NCI-H748 treated with DMSO at 0.1 percent for 48 hours (cell line): ENCODE measurements around the gene RPH3AL.

ENCODE experiments used
- DNase-seq: peaks from one replicate; lab custom pipeline; 2025; lab: John Stamatoyannopoulos, UW

Gene RPH3AL, protein sequence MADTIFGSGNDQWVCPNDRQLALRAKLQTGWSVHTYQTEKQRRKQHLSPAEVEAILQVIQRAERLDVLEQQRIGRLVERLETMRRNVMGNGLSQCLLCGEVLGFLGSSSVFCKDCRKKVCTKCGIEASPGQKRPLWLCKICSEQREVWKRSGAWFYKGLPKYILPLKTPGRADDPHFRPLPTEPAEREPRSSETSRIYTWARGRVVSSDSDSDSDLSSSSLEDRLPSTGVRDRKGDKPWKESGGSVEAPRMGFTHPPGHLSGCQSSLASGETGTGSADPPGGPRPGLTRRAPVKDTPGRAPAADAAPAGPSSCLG

GRCh38 chr17:352421-353212, at the start of gene RPH3AL:
Gene RPH3AL, minus strand, starts transcription at chr17:352807. Its CDS starts 25,264 bp downstream, at chr17:327543.
- DNase-seq: no peak

DNA sequence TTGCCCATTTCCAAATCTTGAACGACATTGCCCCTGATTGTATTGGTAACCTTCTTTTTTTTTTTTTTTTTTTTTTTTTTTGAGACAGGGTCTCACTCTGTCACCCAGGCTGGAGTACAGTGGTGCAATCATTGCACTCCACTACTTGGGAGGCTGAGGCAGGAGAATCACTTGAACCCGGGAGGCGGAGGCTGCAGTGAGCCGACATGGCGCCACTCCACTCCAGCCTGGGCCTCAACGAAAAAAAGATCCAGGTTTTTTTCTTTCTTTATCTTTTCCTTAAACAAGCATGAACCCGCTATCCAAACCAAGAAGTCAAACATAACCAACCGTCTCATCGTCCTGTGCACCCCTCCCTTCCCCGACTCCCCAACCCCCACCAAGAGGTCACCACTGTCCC, 47.6 kb upstream of the RPH3AL start:
- DNase-seq: no peak

DNA sequence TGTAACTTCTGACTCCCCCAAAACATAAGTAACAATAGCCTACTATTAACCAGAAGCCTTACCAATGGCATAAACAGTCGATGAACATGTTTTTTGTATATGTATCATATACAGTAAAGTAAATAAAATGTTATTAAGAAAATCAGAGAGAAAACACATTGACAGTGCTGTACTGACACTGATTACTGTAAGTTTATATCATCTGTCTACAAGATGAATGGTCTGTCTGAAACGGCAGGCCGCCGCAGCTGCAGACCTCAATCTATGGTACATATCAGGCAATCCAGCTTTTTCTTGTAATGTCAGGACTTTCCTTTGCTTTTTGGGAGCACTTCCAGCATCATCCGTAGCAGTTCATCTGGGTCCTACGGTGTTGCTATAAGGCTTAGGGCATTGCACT, 44.2 kb upstream of the RPH3AL start:
- no peak for DNase-seq

DNA sequence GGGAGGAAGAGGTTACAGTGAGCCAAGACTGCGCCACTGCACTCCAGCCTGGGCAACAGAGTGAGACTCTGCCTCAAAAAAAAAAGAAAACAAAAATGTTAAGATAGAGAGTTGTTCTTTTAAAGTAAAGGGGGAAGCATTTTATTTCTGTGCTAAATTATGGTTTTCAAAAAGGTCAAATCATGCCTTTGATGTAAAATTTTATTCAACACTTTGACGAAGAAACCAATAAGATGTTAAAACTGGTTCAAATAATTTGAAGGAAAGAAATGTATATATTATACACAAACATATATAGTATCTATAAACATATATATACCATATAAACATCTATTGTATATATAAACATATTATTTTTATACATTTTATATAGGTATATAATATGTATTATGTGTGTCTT, 43.4 kb upstream of the RPH3AL start:
- no peak for DNase-seq

DNA sequence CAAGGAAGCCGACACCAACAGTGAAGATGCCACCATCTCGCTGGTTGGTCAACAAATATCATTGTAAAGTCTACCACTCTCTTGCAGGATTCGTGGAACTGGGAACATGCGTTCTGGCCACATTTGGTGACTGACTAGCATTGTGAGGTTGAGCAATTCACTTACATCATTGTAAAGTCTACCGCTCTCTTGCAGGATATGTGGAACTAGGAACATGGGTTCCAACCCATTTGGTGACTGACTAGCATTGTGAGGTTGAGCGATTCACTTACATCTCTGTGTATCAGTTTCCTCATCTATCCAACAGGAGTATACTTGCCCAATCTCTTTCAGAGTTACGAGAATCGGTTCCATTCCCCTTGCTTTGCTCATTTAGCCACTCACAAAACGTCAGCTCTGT, 42.6 kb upstream of the RPH3AL start:
- no peak for DNase-seq

- no peak for DNase-seq
These were observed 42.1 kb upstream of the RPH3AL start for GRCh38 chr17:394718-395095.

DNA sequence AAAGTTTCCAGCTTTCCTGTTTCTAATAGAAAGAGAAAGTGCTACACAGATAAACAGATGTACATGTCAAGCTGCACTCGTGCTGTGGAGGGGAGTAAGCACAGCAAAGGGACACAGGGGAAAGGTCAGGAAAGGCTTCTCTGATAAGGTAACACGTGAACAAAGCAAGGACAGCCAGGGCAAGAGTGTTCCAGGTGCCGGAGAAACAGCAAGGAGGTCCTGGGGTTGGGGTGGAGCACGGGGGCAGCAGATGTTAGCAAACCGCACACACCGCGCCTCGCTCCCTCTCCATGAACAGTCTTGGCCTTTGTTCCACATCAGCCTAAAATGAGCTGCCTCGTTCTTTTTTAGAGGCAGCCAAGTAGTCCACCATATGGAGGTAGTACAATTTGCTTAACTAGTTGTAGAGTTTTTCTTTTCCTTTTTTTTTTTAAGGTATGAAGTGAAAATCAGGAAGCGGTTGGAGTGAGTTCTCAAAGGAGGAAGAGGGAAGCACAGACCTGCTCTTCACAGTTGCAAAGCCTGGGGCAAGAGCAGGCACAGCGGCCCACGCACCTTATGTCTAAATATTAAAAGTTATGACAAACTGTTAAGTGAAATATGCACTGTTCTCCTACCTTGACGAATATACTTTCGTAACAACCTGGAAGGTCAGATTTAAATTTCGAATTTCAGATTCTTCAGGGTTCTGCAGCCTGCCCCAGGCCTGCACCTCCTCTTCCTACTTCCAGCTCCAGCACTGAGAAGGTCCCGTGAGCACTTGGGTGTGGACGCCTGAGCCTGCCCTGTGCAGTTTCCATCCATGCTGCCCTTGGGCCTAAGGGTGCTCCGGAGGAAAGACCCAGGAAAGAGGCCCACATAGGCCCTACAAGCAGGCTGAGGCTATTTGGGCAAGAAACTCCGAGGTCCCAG, 41.5 kb upstream of the RPH3AL start:
- no peak for DNase-seq

- no peak for DNase-seq
These were observed 39.2 kb upstream of the RPH3AL start for GRCh38 chr17:391850-392249.

GRCh38 chr17:390025-390424, 37.4 kb upstream of the RPH3AL start:
- no peak for DNase-seq

GRCh38 chr17:388087-388486, 35.5 kb upstream of the RPH3AL start:
- DNase-seq: no peak

DNA sequence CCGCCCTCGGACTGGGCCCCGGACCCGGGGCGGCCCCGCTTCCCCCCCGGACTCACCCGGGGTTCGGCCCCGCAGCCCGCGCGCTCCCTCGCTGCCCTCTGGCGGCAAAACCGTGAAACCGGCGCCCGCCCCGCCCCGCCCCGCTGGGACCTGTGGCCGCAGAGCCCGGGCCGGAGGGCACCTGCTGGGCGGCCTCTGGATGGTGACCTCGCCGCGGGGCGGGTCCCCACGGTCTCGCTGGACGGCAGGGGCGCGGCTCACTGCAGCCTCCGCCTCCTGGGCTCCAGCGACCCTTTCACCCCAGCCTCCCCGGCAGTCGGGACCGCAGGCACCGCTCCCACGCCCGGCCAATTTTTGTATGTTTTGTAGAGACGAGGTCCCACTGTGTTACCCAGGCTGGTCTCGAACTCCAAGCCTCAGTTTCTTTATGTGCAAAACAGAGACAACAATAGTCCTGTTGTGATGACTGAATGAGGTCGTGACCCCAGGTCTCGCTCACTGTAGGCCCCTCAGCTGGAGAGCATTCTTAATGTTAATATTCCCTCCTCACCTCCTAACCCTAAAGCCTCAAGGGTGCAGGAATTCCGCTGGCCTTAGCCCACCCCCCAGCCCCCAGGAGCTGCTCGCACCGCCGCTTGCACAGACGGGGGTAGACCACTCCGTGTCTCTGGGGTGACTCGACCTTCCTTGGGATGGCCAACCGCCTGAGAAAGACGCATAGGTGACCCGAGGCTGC, 33.7 kb upstream of the RPH3AL start:
- peak; percentile 15 for DNase-seq

DNA sequence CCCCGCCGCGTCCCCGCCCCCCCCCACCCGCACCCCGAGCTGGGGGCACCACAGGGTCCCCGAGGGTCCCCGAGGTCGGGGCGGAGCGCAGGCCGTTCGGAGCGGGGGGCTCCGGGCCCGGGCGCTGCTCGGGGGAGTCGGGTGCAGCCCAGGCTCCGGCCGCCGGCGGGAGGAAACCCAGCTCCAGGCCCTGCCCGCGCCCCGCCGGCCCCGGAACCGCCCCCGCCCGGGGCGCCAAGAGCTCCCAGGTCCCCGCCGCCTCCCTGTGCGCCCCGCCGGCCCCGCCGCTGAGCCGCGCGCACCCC, 33.2 kb upstream of the RPH3AL start:
- no peak for DNase-seq

- no peak for DNase-seq
These were observed 32.7 kb upstream of the RPH3AL start for GRCh38 chr17:385178-385835.

DNA sequence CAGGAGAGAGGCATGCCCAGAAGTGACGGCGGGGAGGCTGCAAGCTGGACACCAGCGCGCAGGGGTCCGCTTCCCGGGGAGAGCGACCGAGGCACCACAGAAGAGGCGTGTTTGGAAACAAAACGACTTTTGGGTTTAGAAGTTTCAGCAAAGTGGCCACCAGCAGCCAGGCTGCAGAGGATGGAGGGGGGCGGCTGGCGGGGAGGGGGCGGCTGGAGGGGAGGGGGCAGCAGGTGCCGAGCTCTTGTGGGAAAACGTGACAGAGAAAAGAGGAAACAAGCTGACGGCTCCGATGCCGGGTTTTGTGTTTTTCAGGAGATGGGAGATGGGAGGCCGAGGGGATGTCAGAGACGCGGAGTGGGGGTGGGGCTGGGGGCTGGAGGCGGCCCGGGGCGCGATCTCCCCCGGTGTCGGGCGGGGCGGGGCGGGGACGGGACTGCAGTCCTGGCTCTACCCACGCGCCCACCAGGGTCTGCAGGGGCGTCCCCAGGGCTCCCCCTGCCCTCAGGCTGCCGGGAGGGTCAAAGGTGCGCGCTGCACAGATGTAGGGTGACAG, 32.1 kb upstream of the RPH3AL start:
- no peak for DNase-seq

- no peak for DNase-seq
These were observed 31.4 kb upstream of the RPH3AL start for GRCh38 chr17:383771-384621.

GRCh38 chr17:382644-383533, 30.3 kb upstream of the RPH3AL start:
- no peak for DNase-seq

DNA sequence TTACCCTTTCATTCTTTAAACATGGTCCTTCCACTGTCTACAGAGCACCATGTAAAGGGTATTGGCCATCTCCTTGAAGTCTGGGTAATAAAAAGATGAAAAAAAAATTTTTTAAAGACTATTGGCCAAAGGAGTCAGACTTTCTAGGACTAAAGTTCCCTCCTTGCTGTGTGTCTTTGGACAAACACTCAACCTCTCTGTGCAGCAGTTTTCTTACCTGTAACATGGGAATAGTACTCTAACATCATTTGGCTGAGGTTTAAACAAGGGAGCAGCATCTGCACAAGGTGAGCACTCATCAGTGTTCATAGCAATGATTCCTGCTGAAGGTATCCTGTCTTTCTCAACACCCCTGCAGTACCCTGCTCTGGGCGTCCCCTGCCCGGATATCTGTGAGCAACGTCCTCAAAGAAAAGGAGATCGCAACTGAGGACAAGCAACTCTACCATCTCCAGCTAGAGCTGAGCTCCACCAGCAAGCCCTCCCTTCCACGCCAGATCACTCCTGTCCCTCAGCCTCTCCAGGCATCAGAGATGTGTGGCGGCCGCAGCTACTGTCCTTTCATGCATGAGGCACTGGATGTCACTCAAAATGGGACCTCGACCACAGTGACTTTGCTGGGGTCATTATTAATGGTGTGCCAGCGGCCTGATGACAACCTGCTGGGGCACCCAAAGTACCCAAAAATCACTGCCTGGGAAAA, 29.5 kb upstream of the RPH3AL start:
- no peak for DNase-seq

DNA sequence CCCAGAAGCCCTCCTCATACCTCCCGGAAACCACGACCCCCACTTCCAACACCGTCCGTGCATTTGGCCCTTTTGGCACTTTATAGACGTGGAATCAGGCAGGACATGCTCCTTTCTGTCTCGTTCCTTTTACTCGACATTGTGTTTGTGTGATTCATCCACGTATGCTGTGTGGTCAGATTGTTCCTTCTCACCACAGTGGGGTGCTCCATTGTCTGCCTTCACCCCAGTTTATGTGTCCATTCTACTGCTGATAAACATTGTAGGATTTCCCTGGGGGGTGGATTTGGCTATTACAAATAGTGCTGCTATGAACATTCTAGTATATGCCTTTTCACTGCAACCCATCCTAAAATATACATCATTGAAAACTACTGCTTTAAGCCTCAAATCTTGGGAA, 28.9 kb upstream of the RPH3AL start:
- DNase-seq: no peak
